Measurements from ENCODE around the gene ECSCR.

ECSCR gene

GRCh38 chr5:139457653-139458306, 4.8 kb downstream of the ECSCR start:
- H3K4me3 ChIP-seq (ENCODE audit: low read depth, low read length), result no peak overlapping the region
- no peaks in the 10 kb centered on the region for H3K36me3 ChIP-seq (ENCODE audit: insufficient read depth, low read length)
- no peak overlapping the region for H2AFZ ChIP-seq (ENCODE audit: low read length, unreplicated experiment)
- no peak overlapping the region for H3K27ac ChIP-seq (ENCODE audit: low read depth, low read length)
- no peaks in the 10 kb centered on the region for H3K27me3 ChIP-seq (ENCODE audit: insufficient read depth, low read length)
- no peaks in the 10 kb centered on the region for H3K79me2 ChIP-seq (ENCODE audit: control insufficient read depth, insufficient read depth, low read length, unreplicated experiment)
- peaks cover 27% of the 10 kb centered on the region for H3K4me1 ChIP-seq (ENCODE audit: control insufficient read depth, insufficient read depth, low read length, unreplicated experiment)

DNA sequence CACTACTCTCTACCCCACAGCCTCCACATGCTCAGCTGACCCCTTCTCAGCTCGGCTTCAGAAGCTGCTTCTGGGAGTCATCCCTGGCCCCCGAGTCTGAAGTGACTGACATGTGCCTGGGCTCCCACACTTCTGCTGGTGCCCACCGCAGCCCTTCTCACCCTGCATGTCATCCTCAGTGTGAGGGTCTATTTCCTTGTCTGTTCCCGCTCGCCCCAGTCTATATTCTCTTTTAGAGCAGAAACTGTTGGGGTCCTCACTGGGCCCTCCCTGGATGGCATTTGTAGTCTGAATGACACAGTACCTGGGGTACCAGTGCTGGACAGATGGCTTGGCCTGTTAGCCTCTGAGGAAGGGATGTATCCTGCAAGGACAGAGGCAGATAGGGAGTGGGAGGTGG, 5.3 kb downstream of the ECSCR start:
- peaks cover 26% of the 10 kb centered on the region for H3K4me1 ChIP-seq (ENCODE audit: control insufficient read depth, insufficient read depth, low read length, unreplicated experiment)
- no peaks in the 10 kb centered on the region for H3K36me3 ChIP-seq (ENCODE audit: insufficient read depth, low read length)
- H3K4me3 ChIP-seq (ENCODE audit: low read depth, low read length), result no peak overlapping the region
- H3K27ac ChIP-seq (ENCODE audit: low read depth, low read length), result no peak overlapping the region
- no peaks in the 10 kb centered on the region for H3K27me3 ChIP-seq (ENCODE audit: insufficient read depth, low read length)
- H3K79me2 ChIP-seq (ENCODE audit: control insufficient read depth, insufficient read depth, low read length, unreplicated experiment), result no peaks in the 10 kb centered on the region
- no peak overlapping the region for H2AFZ ChIP-seq (ENCODE audit: low read length, unreplicated experiment)

GRCh38 chr5:139456776-139457175, 5.8 kb downstream of the ECSCR start:
- H3K27me3 ChIP-seq (ENCODE audit: insufficient read depth, low read length), result no peaks in the 10 kb centered on the region
- H2AFZ ChIP-seq (ENCODE audit: low read length, unreplicated experiment), result no peak overlapping the region
- no peaks in the 10 kb centered on the region for H3K36me3 ChIP-seq (ENCODE audit: insufficient read depth, low read length)
- peaks cover 21% of the 10 kb centered on the region for H3K4me1 ChIP-seq (ENCODE audit: control insufficient read depth, insufficient read depth, low read length, unreplicated experiment)
- no peak overlapping the region for H3K4me3 ChIP-seq (ENCODE audit: low read depth, low read length)
- no peaks in the 10 kb centered on the region for H3K79me2 ChIP-seq (ENCODE audit: control insufficient read depth, insufficient read depth, low read length, unreplicated experiment)
- no peak overlapping the region for H3K27ac ChIP-seq (ENCODE audit: low read depth, low read length)

GRCh38 chr5:139454568-139455290, 7.8 kb downstream of the ECSCR start:
- Histone ChIP-seq H3K79me2 (ENCODE audit: control insufficient read depth, insufficient read depth, low read length, unreplicated experiment) (no peaks in the 10 kb centered on the region), H3K27me3 (ENCODE audit: insufficient read depth, low read length) (no peaks in the 10 kb centered on the region), H3K27ac (ENCODE audit: low read depth, low read length) (no peak overlapping the region), H3K4me3 (ENCODE audit: low read depth, low read length) (no peak overlapping the region), H3K4me1 (ENCODE audit: control insufficient read depth, insufficient read depth, low read length, unreplicated experiment) (peaks cover 11% of the 10 kb centered on the region), H2AFZ (ENCODE audit: low read length, unreplicated experiment) (no peak overlapping the region), H3K36me3 (ENCODE audit: insufficient read depth, low read length) (no peaks in the 10 kb centered on the region)

DNA sequence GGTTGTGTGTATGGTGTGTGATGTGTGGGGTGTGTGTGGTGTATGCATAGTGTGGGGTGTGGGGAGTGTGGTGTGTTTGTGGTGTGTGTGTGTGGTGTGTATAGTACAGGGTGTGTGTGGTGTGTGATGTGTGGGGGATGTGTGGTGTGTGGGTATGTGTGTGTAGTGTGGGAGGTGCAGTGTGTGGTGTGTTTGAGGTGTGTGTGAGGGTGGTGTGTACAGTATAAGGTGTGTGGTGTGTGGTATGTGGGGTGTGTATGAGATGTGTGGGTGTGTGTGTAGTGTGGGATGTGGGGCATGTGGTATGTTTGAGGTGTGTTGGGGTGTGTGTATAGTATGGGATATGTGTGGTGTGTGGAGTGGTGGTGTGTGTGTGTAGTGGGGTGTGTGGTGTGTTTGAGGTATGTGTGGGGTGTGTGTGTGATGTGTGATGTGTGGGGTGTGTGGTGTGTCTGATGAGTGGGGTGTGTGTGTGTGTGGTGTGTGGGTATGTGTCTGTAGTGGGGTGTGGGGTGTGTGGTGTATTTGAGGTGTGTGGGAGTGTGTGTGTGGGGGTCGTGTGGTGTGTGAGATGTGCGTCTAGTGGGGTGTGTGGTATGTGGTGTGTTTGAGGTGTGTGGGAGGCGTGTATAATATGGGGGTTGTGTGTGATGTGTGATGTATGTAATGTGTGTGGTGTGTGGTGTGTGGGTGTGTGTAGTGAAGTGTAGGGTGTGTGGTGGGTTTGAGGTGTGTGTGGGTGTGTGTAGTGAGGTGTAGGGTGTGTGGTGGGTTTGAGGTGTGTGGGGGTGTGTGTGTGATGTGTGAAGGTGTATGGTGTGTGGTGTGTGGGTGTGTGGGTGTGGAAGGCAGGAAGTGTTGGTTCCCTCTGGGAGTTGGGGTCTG, 8.6 kb downstream of the ECSCR start:
- Histone ChIP-seq H3K36me3 (ENCODE audit: insufficient read depth, low read length) (no peaks in the 10 kb centered on the region), H3K27me3 (ENCODE audit: insufficient read depth, low read length) (no peaks in the 10 kb centered on the region), H3K79me2 (ENCODE audit: control insufficient read depth, insufficient read depth, low read length, unreplicated experiment) (no peaks in the 10 kb centered on the region), H2AFZ (ENCODE audit: low read length, unreplicated experiment) (no peak overlapping the region), H3K4me3 (ENCODE audit: low read depth, low read length) (no peak overlapping the region), H3K27ac (ENCODE audit: low read depth, low read length) (no peak overlapping the region), H3K4me1 (ENCODE audit: control insufficient read depth, insufficient read depth, low read length, unreplicated experiment) (peaks cover 3% of the 10 kb centered on the region)

DNA sequence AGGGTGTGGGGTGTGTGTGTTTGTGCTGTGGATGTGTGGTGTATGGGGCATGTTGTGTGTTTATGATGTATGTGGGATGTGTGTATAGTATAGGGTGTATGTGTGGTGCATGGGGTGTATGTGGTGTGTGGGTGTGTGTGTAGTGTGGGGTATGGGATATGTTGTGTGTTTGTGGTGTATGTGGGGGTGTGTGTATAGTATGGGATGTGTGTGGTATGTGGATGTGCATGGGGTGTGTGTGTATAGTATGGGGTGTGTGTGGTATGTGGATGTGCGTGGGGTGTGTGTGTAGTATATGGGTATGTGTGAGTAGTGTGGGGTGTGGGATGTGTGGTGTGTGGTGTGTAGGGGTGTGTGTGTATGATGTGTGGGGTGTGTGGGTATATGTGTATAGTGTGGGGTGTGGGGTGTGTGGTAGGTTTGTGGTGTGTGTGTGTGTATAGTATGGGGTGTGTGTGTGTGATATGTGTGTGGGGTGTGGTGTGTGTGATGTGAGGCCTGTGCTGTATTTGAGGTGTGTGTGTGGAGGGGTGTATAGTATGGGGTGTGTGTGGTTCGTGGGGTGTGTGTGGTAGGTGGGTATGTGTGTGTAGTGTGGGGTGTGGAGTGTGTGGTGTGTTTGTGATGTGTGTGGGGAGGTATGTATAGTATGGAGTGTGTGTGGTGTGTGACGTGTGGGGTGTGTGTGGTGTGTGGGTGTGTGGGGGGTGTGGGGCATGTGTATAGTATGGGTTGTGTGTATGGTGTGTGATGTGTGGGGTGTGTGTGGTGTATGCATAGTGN, 10.5 kb downstream of the ECSCR start:
- no peaks in the 10 kb centered on the region for H3K27me3 ChIP-seq (ENCODE audit: insufficient read depth, low read length)
- no peaks in the 10 kb centered on the region for H3K36me3 ChIP-seq (ENCODE audit: insufficient read depth, low read length)
- H2AFZ ChIP-seq (ENCODE audit: low read length, unreplicated experiment), result no peak overlapping the region
- H3K27ac ChIP-seq (ENCODE audit: low read depth, low read length), result no peak overlapping the region
- no peaks in the 10 kb centered on the region for H3K79me2 ChIP-seq (ENCODE audit: control insufficient read depth, insufficient read depth, low read length, unreplicated experiment)
- no peak overlapping the region for H3K4me3 ChIP-seq (ENCODE audit: low read depth, low read length)
- H3K4me1 ChIP-seq (ENCODE audit: control insufficient read depth, insufficient read depth, low read length, unreplicated experiment), result peaks cover 5% of the 10 kb centered on the region

- Histone ChIP-seq H3K4me1 (ENCODE audit: control insufficient read depth, insufficient read depth, low read length, unreplicated experiment) (peaks cover 5% of the 10 kb centered on the region), H3K36me3 (ENCODE audit: insufficient read depth, low read length) (no peaks in the 10 kb centered on the region), H3K27ac (ENCODE audit: low read depth, low read length) (no peak overlapping the region), H3K27me3 (ENCODE audit: insufficient read depth, low read length) (no peaks in the 10 kb centered on the region), H3K79me2 (ENCODE audit: control insufficient read depth, insufficient read depth, low read length, unreplicated experiment) (no peaks in the 10 kb centered on the region), H2AFZ (ENCODE audit: low read length, unreplicated experiment) (no peak overlapping the region), H3K4me3 (ENCODE audit: low read depth, low read length) (no peak overlapping the region)
Observed at GRCh38 chr5:139451176-139451575, 11.4 kb downstream of the ECSCR start.

DNA sequence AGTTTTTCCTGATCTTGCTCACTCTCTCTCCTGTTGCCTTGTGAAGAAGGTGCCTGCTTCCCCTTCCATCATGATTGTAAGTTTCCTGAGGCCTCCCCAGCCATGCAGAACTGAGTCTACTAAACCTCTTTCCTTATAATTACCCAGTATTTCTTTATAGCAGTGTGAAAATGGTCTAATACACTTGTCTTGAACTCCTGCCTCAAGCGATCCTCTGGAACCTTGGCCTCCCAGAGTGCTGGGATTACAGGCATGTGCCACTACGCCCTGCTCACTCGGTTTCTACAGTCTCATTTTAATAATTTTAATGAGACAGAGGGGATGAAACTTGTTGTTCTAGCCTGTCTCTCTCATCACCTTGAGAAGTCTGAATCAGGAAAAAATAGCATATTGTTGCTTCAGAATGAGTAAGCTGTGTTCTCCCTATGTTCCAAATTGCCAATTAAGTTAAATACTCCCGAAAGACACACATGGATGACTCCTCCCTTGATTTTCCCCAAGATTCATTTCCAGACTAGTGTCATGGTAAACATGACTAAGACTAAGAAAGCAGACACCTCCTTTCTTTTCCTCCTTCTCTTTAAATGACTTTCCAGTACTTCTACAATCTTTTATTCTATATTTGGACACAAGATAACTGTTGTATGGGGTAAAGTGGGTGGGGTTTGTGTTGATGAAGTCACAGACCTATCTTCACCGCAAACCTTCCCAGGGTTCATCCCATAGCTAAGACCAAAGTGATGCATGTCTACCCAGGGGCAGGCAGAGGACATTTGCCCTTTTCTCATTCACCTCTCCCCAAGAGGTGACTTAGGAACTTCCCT, 15.4 kb downstream of the ECSCR start:
- no peaks in the 10 kb centered on the region for H3K79me2 ChIP-seq (ENCODE audit: control insufficient read depth, insufficient read depth, low read length, unreplicated experiment)
- H3K27ac ChIP-seq (ENCODE audit: low read depth, low read length), result no peak overlapping the region
- H3K4me3 ChIP-seq (ENCODE audit: low read depth, low read length), result no peak overlapping the region
- H2AFZ ChIP-seq (ENCODE audit: low read length, unreplicated experiment), result no peak overlapping the region
- H3K4me1 ChIP-seq (ENCODE audit: control insufficient read depth, insufficient read depth, low read length, unreplicated experiment), result peaks cover 16% of the 10 kb centered on the region
- no peaks in the 10 kb centered on the region for H3K27me3 ChIP-seq (ENCODE audit: insufficient read depth, low read length)
- no peaks in the 10 kb centered on the region for H3K36me3 ChIP-seq (ENCODE audit: insufficient read depth, low read length)

- H3K27ac ChIP-seq (ENCODE audit: low read depth, low read length), result no peak overlapping the region
Observed at GRCh38 chr5:139445325-139446170, 17.0 kb downstream of the ECSCR start.

More at GRCh38 chr5:139445325-139446170, 17.0 kb downstream of the ECSCR start:
- no peaks in the 10 kb centered on the region for H3K36me3 ChIP-seq (ENCODE audit: insufficient read depth, low read length)
- no peak overlapping the region for H2AFZ ChIP-seq (ENCODE audit: low read length, unreplicated experiment)
- peaks cover 16% of the 10 kb centered on the region for H3K4me1 ChIP-seq (ENCODE audit: control insufficient read depth, insufficient read depth, low read length, unreplicated experiment)
- no peaks in the 10 kb centered on the region for H3K79me2 ChIP-seq (ENCODE audit: control insufficient read depth, insufficient read depth, low read length, unreplicated experiment)
- no peaks in the 10 kb centered on the region for H3K27me3 ChIP-seq (ENCODE audit: insufficient read depth, low read length)
- no peak overlapping the region for H3K4me3 ChIP-seq (ENCODE audit: low read depth, low read length)

Measured in ACC112 (cell line).